LHCN-M2 (cell line): ENCODE data around the gene ONECUT1. TPM values are rescaled to one million over a fixed set of nuclear protein-coding genes. Genes with fewer than 3 reads are reported as not detected.

Source experiments
- DNase-seq: peaks from one replicate; pipeline ENCODE4 v3.0.0-alpha.2; 2012; ENCODE audit warnings: low read depth
- total RNA-seq: library from RNA; depleted of rRNA; stranded (reverse); fragments of >200 nt; gene quantifications from 2 replicates; pipeline ENCODE4 v1.2.3, GENCODE V29; 2014

Gene ONECUT1
- total RNA-seq, 1 experiment from 2014 or later: not detected

GRCh38 chr15:52797625-52798501, 7.7 kb upstream of the ONECUT1 start:
- no peak for DNase-seq

GRCh38 chr15:52796753-52797520, 6.8 kb upstream of the ONECUT1 start:
- no peak for DNase-seq

GRCh38 chr15:52796228-52796521, 6.0 kb upstream of the ONECUT1 start:
- DNase-seq: no peak

- no peak for DNase-seq
Observed at GRCh38 chr15:52795464-52796227, 5.5 kb upstream of the ONECUT1 start.

- DNase-seq: no peak
Observed at GRCh38 chr15:52794665-52795463, 4.7 kb upstream of the ONECUT1 start.

- no peak for DNase-seq
Observed at GRCh38 chr15:52791776-52792175, 1.6 kb upstream of the ONECUT1 start.

GRCh38 chr15:52790941-52791751, 1.0 kb upstream of the ONECUT1 start:
- DNase-seq: no peak

- DNase-seq: peak; percentile 12
Observed at GRCh38 chr15:52789601-52790168, 451 bp downstream of the ONECUT1 start.

- DNase-seq: no peak
Observed at GRCh38 chr15:52789008-52789600, 1.0 kb downstream of the ONECUT1 start.

- DNase-seq: no peak
Observed at GRCh38 chr15:52788099-52788986, 1.8 kb downstream of the ONECUT1 start.

- no peak for DNase-seq
Observed at GRCh38 chr15:52787549-52788098, 2.5 kb downstream of the ONECUT1 start.

- no peak for DNase-seq
Observed at GRCh38 chr15:52787123-52787503, 3.0 kb downstream of the ONECUT1 start.

- DNase-seq: no peak
Observed at GRCh38 chr15:52786436-52787122, 3.6 kb downstream of the ONECUT1 start.

- DNase-seq: no peak
Observed at GRCh38 chr15:52785672-52786406, 4.3 kb downstream of the ONECUT1 start.

GRCh38 chr15:52784799-52785671, 5.1 kb downstream of the ONECUT1 start:
- no peak for DNase-seq
